Stimulated activated CD8-positive, alpha-beta memory T cell treated with anti-CD3 and anti-CD28 coated beads, Interleukin-7, amount 100 ng/mL, for 24 hours (primary cell): ENCODE measurements around the gene CADM2.
"Not testable (repeated sequence)": the region's sequence is repeated elsewhere in the genome, so short reads cannot be mapped to it uniquely, and the experiment has no call there.

Experiments
- DNase-seq: peaks from one replicate; pipeline ENCODE4 v3.0.0-alpha.2; 2020; ENCODE audit warnings: low read depth

CADM2 gene

GRCh38 chr3:84958495-84959469 lies at the start of gene CADM2:
Gene CADM2 (plus strand): TSS chr3:84958989.
- peak; percentile 41 for DNase-seq

GRCh38 chr3:84918592-84918991 lies 40.2 kb upstream of the CADM2 start:
- not testable (repeated sequence) for DNase-seq

- no peak for DNase-seq
Observed at GRCh38 chr3:84922682-84923081, 36.1 kb upstream of the CADM2 start.

GRCh38 chr3:84925571-84925970 lies 33.2 kb upstream of the CADM2 start:
- DNase-seq, result no peak

GRCh38 chr3:84943379-84943778 lies 15.4 kb upstream of the CADM2 start:
- no peak for DNase-seq

GRCh38 chr3:84946240-84946639 lies 12.5 kb upstream of the CADM2 start:
- no peak for DNase-seq

GRCh38 chr3:84959470-84960271 lies 882 bp downstream of the CADM2 start:
- DNase-seq, result no peak

- DNase-seq, result no peak
Observed at GRCh38 chr3:84960581-84960980, 1.8 kb downstream of the CADM2 start.

- no peak for DNase-seq
Observed at GRCh38 chr3:84961011-84961410, 2.2 kb downstream of the CADM2 start.

- no peak for DNase-seq
Observed at GRCh38 chr3:84961521-84962255, 2.9 kb downstream of the CADM2 start.

- no peak for DNase-seq
Observed at GRCh38 chr3:84962415-84962814, 3.6 kb downstream of the CADM2 start.

GRCh38 chr3:84963137-84963536 lies 4.3 kb downstream of the CADM2 start:
- no peak for DNase-seq

- no peak for DNase-seq
Observed at GRCh38 chr3:84965141-84965540, 6.4 kb downstream of the CADM2 start.

- DNase-seq, result no peak
Observed at GRCh38 chr3:84967767-84968581, 9.2 kb downstream of the CADM2 start.

GRCh38 chr3:84968701-84969235 lies 10.0 kb downstream of the CADM2 start:
- DNase-seq, result no peak

- no peak for DNase-seq
Observed at GRCh38 chr3:84974347-84974746, 15.6 kb downstream of the CADM2 start.

- DNase-seq, result no peak
Observed at GRCh38 chr3:84977021-84977420, 18.2 kb downstream of the CADM2 start.

- no peak for DNase-seq
Observed at GRCh38 chr3:84978843-84979242, 20.1 kb downstream of the CADM2 start.

GRCh38 chr3:84980011-84980410 lies 21.2 kb downstream of the CADM2 start:
- DNase-seq, result no peak

- no peak for DNase-seq
Observed at GRCh38 chr3:84980456-84980855, 21.7 kb downstream of the CADM2 start.

- DNase-seq, result no peak
Observed at GRCh38 chr3:84983490-84983889, 24.7 kb downstream of the CADM2 start.
